Neural cell (in vitro differentiated cells): Measurements from ENCODE around the gene DYRK3. TPM values are rescaled to one million over a fixed set of nuclear protein-coding genes. Genes with fewer than 3 reads are reported as not detected.

ENCODE experiments used
- H2AFZ ChIP-seq: fragments of 200-600, 300-800 bp; sonication (generic), shearing (Covaris generic); 2 replicates; pipeline ENCODE4 v1.6.0; 2014; ENCODE audit warnings: low read depth, mild to moderate bottlenecking, antibody characterized with exemption, low read length, moderate library complexity
- H3F3A ChIP-seq: fragments of 200-600 bp; shearing (Covaris generic); 2 replicates; pipeline ENCODE4 v1.6.1; 2016; ENCODE audit warnings: mild to moderate bottlenecking, moderate library complexity, mixed read lengths, antibody characterized with exemption, low read length; ENCODE audit not compliant: insufficient read depth, poor library complexity, severe bottlenecking
- H3K27ac ChIP-seq: fragments of 200-600, 300-800 bp; sonication (generic), shearing (Covaris generic); 2 replicates; pipeline ENCODE4 v1.5.1; 2014; ENCODE audit warnings: mild to moderate bottlenecking, low read length, moderate library complexity
- H3K27me3 ChIP-seq: fragments of 300-800, 200-600 bp; sonication (generic), shearing (Covaris generic); 2 replicates; pipeline ENCODE4 v1.6.0; 2014; ENCODE audit warnings: mild to moderate bottlenecking, low read depth, low read length, moderate library complexity; ENCODE audit not compliant: insufficient read depth
- H3K36me3 ChIP-seq: fragments of 300-800, 200-600 bp; sonication (generic), shearing (Covaris generic); 2 replicates; pipeline ENCODE4 v1.5.1; 2014; ENCODE audit warnings: mild to moderate bottlenecking, antibody characterized with exemption, low read length, moderate library complexity; ENCODE audit not compliant: insufficient read depth
- H3K4me2 ChIP-seq: fragments of 300-800, 200-600 bp; sonication (generic), shearing (Covaris generic); 2 replicates; pipeline ENCODE4 v1.6.0; 2014; ENCODE audit warnings: mild to moderate bottlenecking, low read length
- H3K4me3 ChIP-seq: fragments of 300-800, 200-600 bp; sonication (generic), shearing (Covaris generic); 2 replicates; pipeline ENCODE4 v1.5.1; 2014; ENCODE audit warnings: mild to moderate bottlenecking, low read length, moderate library complexity
- H3K79me2 ChIP-seq: fragments of 200-600 bp; shearing (Covaris generic); replicated peaks from 2 replicates; pipeline ENCODE4 v1.6.0; 2014; ENCODE audit warnings: mild to moderate bottlenecking, low read length, moderate library complexity; ENCODE audit not compliant: insufficient read depth
- H3K9ac ChIP-seq: fragments of 300-800, 200-600 bp; sonication (generic), shearing (Covaris generic); 2 replicates; pipeline ENCODE4 v1.6.1; 2016; ENCODE audit warnings: mild to moderate bottlenecking, low read length, mixed read lengths
- H3K9me2 ChIP-seq: fragments of 200-600 bp; shearing (Covaris generic); 2 replicates; pipeline ENCODE4 v1.6.1; 2016; ENCODE audit warnings: mild to moderate bottlenecking, low read length, mixed read lengths; ENCODE audit not compliant: insufficient read depth
- H3K9me3 ChIP-seq: fragments of 200-600, 300-800 bp; sonication (generic), shearing (Covaris generic); 2 replicates; pipeline ENCODE4 v1.6.1; 2016; ENCODE audit warnings: mild to moderate bottlenecking, mixed run types, low read length, moderate library complexity, mixed read lengths
- H4K20me1 ChIP-seq: fragments of 200-600 bp; shearing (Covaris generic); 2 replicates; pipeline ENCODE4 v1.6.1; 2016; ENCODE audit warnings: mild to moderate bottlenecking, mixed run types; ENCODE audit not compliant: insufficient read depth
- EP300 ChIP-seq: fragments of 450-650 bp; conservative IDR thresholded peaks from 2 replicates; pipeline ENCODE4 v1.6.1; 2014; ENCODE audit warnings: antibody characterized with exemption, mild to moderate bottlenecking, moderate library complexity; ENCODE audit not compliant: poor library complexity, severe bottlenecking
- EZH2 ChIP-seq: fragments of 200-600, 300-800 bp; shearing (Covaris generic), sonication (generic); IDR thresholded peaks from 2 replicates; pipeline ENCODE4 v1.6.1; 2014; ENCODE audit warnings: antibody characterized with exemption, low read length, borderline replicate concordance, mild to moderate bottlenecking; ENCODE audit not compliant: insufficient read depth, poor library complexity, severe bottlenecking
- MXI1 ChIP-seq: fragments of 450-650 bp; conservative IDR thresholded peaks from 2 replicates; pipeline ENCODE4 v1.6.1; 2014; ENCODE audit warnings: antibody characterized with exemption, mild to moderate bottlenecking; ENCODE audit not compliant: poor library complexity, severe bottlenecking
- POLR2AphosphoS5 ChIP-seq: IDR thresholded peaks from 2 replicates; pipeline ENCODE4 v1.6.1; 2012
- RAD21 ChIP-seq: fragments of 450-650 bp; conservative IDR thresholded peaks from 2 replicates; pipeline ENCODE4 v1.6.1; 2014; ENCODE audit warnings: antibody characterized with exemption, mild to moderate bottlenecking, moderate library complexity
- SMC3 ChIP-seq: fragments of 450-650 bp; conservative IDR thresholded peaks from 2 replicates; pipeline ENCODE4 v1.6.1; 2014; ENCODE audit warnings: antibody characterized with exemption, mild to moderate bottlenecking, moderate library complexity; ENCODE audit not compliant: poor library complexity
- TAF1 ChIP-seq: IDR thresholded peaks from 2 replicates; pipeline ENCODE4 v1.6.1; 2012; ENCODE audit warnings: low read depth
- polyA plus RNA-seq: library from polyadenylated mRNA; depleted of rRNA; stranded (reverse); fragments of >200 nt; gene quantifications from 2 replicates; pipeline ENCODE4 v1.2.3, GENCODE V29; 2014
- TF ChIP-seq, protein P1 (sequence below): fragments of 450-650 bp; IDR thresholded peaks from 2 replicates; pipeline ENCODE4 v1.5.1; 2014; ENCODE audit warnings: antibody characterized with exemption, mild to moderate bottlenecking, moderate library complexity; ENCODE audit not compliant: poor library complexity, severe bottlenecking
- TF ChIP-seq, protein P2 (sequence below): IDR thresholded peaks from 2 replicates; pipeline ENCODE4 v1.6.1; 2012; ENCODE audit warnings: borderline replicate concordance

DYRK3 gene
- polyA plus RNA-seq, 1 donor from 2014 or later = 7.5 TPM

DNA sequence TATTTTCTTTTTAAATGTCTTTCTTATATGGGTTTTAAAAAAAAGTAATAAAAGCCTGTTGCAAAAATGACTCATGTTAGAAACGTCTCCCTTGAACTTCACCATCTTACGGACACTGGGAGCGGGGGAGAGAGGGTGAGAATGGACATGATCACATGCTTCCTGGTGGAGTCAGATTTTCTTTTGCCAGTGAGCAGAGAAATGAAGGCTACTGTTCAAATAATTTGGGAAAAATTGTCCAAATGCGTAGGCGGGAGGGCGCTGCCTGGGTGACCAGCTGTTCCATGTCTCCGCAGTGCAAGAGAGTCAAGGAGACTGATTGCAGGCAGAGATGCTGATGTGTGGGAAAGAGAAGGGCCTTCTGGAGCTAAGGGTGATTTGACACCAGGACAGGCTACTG, 46.1 kb upstream of the DYRK3 start:
- no peaks in the 10 kb centered on the region for H3K9me2 ChIP-seq
- no peak overlapping the region for H3K4me3 ChIP-seq
- no peaks in the 10 kb centered on the region for H3K9me3 ChIP-seq
- no peak overlapping the region for H3K4me2 ChIP-seq
- H3K79me2 ChIP-seq = no peaks in the 10 kb centered on the region
- H3F3A ChIP-seq = no peaks in the 10 kb centered on the region
- TF ChIP-seq POLR2AphosphoS5 = no peak
- no peak for TF ChIP-seq TAF1
- TF ChIP-seq, protein P1, sequence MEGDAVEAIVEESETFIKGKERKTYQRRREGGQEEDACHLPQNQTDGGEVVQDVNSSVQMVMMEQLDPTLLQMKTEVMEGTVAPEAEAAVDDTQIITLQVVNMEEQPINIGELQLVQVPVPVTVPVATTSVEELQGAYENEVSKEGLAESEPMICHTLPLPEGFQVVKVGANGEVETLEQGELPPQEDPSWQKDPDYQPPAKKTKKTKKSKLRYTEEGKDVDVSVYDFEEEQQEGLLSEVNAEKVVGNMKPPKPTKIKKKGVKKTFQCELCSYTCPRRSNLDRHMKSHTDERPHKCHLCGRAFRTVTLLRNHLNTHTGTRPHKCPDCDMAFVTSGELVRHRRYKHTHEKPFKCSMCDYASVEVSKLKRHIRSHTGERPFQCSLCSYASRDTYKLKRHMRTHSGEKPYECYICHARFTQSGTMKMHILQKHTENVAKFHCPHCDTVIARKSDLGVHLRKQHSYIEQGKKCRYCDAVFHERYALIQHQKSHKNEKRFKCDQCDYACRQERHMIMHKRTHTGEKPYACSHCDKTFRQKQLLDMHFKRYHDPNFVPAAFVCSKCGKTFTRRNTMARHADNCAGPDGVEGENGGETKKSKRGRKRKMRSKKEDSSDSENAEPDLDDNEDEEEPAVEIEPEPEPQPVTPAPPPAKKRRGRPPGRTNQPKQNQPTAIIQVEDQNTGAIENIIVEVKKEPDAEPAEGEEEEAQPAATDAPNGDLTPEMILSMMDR = no peak
- TF ChIP-seq EP300 = no peak
- TF ChIP-seq SMC3 = no peak
- no peak for TF ChIP-seq MXI1
- TF ChIP-seq, protein P2, sequence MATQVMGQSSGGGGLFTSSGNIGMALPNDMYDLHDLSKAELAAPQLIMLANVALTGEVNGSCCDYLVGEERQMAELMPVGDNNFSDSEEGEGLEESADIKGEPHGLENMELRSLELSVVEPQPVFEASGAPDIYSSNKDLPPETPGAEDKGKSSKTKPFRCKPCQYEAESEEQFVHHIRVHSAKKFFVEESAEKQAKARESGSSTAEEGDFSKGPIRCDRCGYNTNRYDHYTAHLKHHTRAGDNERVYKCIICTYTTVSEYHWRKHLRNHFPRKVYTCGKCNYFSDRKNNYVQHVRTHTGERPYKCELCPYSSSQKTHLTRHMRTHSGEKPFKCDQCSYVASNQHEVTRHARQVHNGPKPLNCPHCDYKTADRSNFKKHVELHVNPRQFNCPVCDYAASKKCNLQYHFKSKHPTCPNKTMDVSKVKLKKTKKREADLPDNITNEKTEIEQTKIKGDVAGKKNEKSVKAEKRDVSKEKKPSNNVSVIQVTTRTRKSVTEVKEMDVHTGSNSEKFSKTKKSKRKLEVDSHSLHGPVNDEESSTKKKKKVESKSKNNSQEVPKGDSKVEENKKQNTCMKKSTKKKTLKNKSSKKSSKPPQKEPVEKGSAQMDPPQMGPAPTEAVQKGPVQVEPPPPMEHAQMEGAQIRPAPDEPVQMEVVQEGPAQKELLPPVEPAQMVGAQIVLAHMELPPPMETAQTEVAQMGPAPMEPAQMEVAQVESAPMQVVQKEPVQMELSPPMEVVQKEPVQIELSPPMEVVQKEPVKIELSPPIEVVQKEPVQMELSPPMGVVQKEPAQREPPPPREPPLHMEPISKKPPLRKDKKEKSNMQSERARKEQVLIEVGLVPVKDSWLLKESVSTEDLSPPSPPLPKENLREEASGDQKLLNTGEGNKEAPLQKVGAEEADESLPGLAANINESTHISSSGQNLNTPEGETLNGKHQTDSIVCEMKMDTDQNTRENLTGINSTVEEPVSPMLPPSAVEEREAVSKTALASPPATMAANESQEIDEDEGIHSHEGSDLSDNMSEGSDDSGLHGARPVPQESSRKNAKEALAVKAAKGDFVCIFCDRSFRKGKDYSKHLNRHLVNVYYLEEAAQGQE = no peak
- no peak for TF ChIP-seq RAD21
- TF ChIP-seq EZH2 = no peak
- H3K9ac ChIP-seq = no peak overlapping the region
- H4K20me1 ChIP-seq = no peaks in the 10 kb centered on the region
- H3K27ac ChIP-seq = no peak overlapping the region
- no peak overlapping the region for H2AFZ ChIP-seq
- H3K36me3 ChIP-seq = peaks cover 6% of the 10 kb centered on the region
- H3K27me3 ChIP-seq = no peaks in the 10 kb centered on the region

DNA sequence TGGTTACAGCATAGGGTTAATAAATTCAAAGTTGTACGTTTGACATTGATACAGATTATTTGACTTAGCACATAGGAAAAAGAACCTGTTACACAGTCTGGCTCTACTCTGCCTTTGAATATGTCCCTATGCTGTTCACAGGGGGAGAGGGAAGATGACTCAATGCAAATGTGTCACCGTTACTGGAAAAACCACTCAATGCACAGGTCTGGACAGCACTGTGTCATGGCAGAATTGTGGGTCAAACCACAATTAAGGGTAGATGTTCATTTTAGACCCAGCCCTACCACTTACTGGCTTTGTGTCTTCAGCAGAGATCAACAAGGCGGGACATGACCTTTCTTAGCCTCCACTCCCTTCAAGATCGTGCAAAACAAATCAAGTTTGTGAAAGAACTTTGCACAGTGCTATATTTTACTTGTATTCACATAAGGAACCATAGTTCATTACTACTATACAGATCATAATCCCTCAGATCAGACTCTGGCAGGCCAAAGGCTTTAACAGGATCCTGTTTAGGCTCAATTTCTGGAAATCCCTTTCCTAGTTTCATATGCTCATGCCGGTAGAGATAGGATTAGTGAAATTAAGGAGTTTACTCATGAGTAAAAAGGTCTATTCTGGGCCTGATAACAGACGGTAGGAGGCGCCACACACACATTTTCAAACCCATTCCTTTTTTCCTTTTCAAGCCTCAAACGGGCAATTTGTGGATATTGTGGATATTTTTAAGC, 45.1 kb upstream of the DYRK3 start:
- no peak overlapping the region for H3K4me2 ChIP-seq
- H3F3A ChIP-seq = no peaks in the 10 kb centered on the region
- H3K9me2 ChIP-seq = no peaks in the 10 kb centered on the region
- no peak overlapping the region for H3K4me3 ChIP-seq
- no peak overlapping the region for H3K27ac ChIP-seq
- H4K20me1 ChIP-seq = no peaks in the 10 kb centered on the region
- no peaks in the 10 kb centered on the region for H3K9me3 ChIP-seq
- H2AFZ ChIP-seq = no peak overlapping the region
- no peak overlapping the region for H3K9ac ChIP-seq
- TF ChIP-seq MXI1 (no peak), SMC3 (no peak), EZH2 (no peak), TAF1 (no peak)
- TF ChIP-seq, protein P1 = no peak
- TF ChIP-seq, protein P2 = no peak
- peaks cover 10% of the 10 kb centered on the region for H3K36me3 ChIP-seq
- no peaks in the 10 kb centered on the region for H3K79me2 ChIP-seq
- no peaks in the 10 kb centered on the region for H3K27me3 ChIP-seq
